Measurements from ENCODE around the gene ASTN2.

GRCh38 chr9:117063721-117064471 is 351.0 kb downstream of the ASTN2 start:
- TF ChIP-seq CTCF (IDR thresholded peaks at IDR 0.05), result no peak
- TF ChIP-seq POLR2A (IDR thresholded peaks at IDR 0.05), result no peak

Measured in lower leg skin (tissue), 3 donors.